ENCODE data around the gene PRPF6. TPM values are rescaled to one million over a fixed set of nuclear protein-coding genes. Genes with fewer than 3 reads are reported as not detected.
A peak's percentile ranks its signal among the peaks of the same experiment; 100 is the strongest.

Gene PRPF6
- total RNA-seq, 1 donor from 2014 or later: 57.2 TPM

DNA sequence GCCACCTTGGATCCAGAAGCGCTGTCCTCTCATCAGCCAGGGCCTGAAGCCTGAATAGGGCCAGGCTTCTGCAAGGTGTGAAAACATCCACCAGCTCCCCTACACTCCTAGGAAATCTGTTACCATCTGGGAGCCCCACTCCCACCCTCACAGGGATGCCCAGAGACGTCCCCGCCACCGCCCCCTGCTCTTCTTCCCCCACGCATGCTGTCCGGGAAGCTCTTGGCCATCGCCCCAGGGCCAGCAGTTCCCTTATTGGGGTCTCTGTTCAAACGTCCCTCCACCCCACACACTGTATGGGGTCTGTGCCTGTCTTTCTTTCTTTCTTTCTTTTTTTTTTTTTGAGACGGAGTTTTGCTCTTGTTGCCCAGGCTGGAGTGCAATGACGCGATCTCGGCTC, 94.6 kb downstream of the PRPF6 start:
- intact Hi-C loops (cut with DNase I): no loop called here
- TF ChIP-seq, protein P1, sequence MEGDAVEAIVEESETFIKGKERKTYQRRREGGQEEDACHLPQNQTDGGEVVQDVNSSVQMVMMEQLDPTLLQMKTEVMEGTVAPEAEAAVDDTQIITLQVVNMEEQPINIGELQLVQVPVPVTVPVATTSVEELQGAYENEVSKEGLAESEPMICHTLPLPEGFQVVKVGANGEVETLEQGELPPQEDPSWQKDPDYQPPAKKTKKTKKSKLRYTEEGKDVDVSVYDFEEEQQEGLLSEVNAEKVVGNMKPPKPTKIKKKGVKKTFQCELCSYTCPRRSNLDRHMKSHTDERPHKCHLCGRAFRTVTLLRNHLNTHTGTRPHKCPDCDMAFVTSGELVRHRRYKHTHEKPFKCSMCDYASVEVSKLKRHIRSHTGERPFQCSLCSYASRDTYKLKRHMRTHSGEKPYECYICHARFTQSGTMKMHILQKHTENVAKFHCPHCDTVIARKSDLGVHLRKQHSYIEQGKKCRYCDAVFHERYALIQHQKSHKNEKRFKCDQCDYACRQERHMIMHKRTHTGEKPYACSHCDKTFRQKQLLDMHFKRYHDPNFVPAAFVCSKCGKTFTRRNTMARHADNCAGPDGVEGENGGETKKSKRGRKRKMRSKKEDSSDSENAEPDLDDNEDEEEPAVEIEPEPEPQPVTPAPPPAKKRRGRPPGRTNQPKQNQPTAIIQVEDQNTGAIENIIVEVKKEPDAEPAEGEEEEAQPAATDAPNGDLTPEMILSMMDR (IDR thresholded peaks at IDR 0.05): no peak
- Histone ChIP-seq H3K4me1 (peaks cover 30% of the 10 kb centered on the region), H3K36me3 (peaks cover 45% of the 10 kb centered on the region), H3K27me3 (ENCODE audit: low read depth) (no peaks in the 10 kb centered on the region), H3K4me3 (no peak overlapping the region), H3K9me3 (no peaks in the 10 kb centered on the region), H3K27ac (no peak overlapping the region)
- DNase-seq: no peak
- no peak for ATAC-seq

DNA sequence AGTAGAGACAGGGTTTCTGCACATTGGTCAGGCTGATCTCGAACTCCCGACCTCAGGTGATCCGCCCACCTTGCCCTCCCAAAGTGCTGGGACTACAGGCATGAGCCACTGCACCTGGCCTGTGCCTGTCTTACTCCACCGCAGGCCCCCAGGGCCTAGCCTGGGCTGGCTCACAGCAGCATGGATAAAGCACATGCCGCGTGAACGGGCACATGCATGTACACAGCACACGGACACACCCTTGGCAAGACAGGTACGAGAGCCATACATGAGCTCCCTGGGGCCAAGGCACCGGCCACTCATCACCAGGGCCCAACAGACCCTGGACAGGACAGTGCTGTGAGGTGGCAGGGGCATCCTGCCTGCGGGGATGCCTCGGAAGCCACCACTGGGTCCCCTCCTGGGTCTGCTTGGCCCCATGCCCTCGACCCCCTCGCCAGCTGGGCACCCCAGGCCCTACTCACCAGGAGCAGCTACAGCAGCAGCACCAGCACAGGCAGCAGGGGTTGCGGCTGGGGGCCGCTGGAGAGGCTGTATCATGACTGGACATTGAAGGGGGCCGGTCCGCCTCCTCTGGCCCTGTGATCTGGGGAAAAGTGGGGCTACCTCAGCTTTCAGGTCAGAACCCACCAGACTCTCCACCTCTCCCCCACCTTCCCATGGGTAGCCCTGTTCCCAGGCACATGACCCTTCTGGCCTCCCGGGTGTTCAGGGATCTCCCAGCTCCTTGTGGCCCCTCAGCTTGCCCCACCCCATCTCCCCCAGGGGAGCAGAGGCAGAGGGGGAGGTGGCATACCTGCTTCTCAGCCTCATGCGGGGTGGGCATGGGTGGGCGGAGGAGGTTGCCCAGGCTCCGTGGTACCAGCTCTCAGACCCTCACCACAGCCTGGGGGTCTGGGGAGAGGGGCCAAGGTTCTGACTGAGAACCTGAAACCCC, 95.4 kb downstream of the PRPF6 start:
- H3K27ac ChIP-seq: peak overlapping the region; percentile 82
- no peak for DNase-seq

DNA sequence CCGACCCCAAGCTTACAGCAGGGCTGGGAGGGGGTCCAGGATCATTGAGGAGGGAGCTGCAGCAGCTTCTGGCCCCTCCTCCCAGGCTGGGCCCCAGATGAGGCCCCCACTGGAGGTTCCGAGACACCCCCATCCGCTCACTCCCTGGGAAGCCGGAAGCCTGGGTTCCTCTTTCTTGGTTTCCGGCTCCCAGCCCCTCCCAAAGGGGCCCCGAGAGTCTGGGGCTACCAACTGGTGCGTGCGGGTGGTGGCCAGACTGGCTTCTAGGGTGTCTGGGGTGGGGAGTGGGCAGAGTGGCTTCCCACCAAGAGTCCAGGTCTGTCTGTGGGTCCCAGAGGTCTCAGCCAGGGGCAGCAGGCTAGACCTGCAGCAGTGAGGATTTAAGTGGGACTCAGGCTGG, 96.2 kb downstream of the PRPF6 start:
- peak overlapping the region; percentile 82 for H3K27ac ChIP-seq
- peaks cover 41% of the 10 kb centered on the region for H3K36me3 ChIP-seq
- H3K4me1 ChIP-seq: peaks cover 33% of the 10 kb centered on the region
- intact Hi-C loops (cut with DNase I): no loop called here
- TF ChIP-seq, protein P1 (IDR thresholded peaks at IDR 0.05): no peak
- DNase-seq: peak; percentile 75
- ATAC-seq: peak; percentile 10 to 14
- peak overlapping the region; percentile 82 for H3K4me3 ChIP-seq
- no peaks in the 10 kb centered on the region for H3K27me3 ChIP-seq (ENCODE audit: low read depth)
- H3K9me3 ChIP-seq: no peaks in the 10 kb centered on the region

More for the DNA sequence above, 95.4 kb downstream of the PRPF6 start:
- peak overlapping the region; percentile 82 for H3K4me3 ChIP-seq
- no peaks in the 10 kb centered on the region for H3K27me3 ChIP-seq (ENCODE audit: low read depth)
- peaks cover 30% of the 10 kb centered on the region for H3K4me1 ChIP-seq
- intact Hi-C loops (cut with DNase I): no loop called here
- ATAC-seq: no peak
- TF ChIP-seq, protein P1 (IDR thresholded peaks at IDR 0.05): no peak
- peaks cover 45% of the 10 kb centered on the region for H3K36me3 ChIP-seq
- H3K9me3 ChIP-seq: no peaks in the 10 kb centered on the region

DNA sequence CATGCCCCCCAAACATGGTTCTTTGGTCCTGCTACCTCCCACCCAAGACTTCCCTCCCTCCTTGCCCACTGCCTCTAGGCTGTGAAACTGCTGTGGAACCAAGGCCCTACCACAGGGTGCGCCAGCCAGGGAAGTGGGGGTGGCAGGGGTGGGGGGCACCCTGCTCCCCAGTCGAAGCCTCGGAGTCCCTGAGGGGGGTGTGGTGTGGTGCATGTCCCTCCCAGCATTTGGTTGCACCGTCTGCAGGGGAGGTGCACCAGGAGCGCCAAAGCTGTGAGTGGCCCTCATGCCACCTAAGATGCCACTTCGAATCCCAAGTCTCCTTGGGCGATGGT, 96.6 kb downstream of the PRPF6 start:
- no peak for DNase-seq
- ATAC-seq: no peak
- no peaks in the 10 kb centered on the region for H3K9me3 ChIP-seq
- H3K27me3 ChIP-seq (ENCODE audit: low read depth): no peaks in the 10 kb centered on the region
- H3K36me3 ChIP-seq: peaks cover 36% of the 10 kb centered on the region
- intact Hi-C loops (cut with DNase I): no loop called here
- TF ChIP-seq, protein P1 (IDR thresholded peaks at IDR 0.05): no peak
- peak overlapping the region; percentile 82 for H3K27ac ChIP-seq
- peak overlapping the region; percentile 82 for H3K4me3 ChIP-seq
- peaks cover 37% of the 10 kb centered on the region for H3K4me1 ChIP-seq

DNA sequence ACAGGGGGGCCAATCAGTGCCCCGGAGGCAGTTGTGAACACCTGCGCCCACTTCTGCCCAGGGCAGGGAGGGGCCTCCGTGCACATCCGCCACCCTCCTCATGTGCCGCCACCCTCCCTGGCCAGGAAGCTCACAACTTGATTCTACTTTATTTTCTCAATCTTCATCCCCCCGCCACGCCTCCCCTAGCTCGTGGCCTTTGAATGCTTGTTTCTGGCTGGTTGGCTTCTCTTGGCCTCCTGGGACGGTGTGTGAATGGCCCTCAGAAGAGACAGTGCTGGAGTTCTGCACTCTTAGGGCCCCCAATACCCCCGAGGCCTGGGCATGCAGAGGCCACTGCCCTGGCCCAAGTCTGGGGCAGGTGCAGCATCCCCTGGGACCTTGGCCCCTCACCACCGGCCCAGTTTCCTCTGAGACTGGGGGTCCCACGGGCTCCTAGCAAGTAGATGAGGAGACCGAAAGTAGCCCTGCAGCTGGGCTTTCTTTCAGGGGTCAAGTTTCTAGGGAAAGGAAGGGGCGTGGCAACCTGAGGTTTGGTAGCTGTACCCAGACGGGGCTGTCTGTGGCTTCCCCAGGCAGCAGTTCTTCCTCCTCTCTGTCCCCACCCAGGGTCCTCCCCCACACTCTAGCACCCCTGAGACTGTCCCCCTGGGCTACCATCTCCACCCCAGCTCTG, 97.1 kb downstream of the PRPF6 start:
- ATAC-seq: peak in 1 of 2 donors; percentile 7
- TF ChIP-seq, protein P1 (IDR thresholded peaks at IDR 0.05): no peak
- Histone ChIP-seq H3K27me3 (ENCODE audit: low read depth) (no peaks in the 10 kb centered on the region), H3K36me3 (peaks cover 31% of the 10 kb centered on the region), H3K4me1 (peaks cover 40% of the 10 kb centered on the region), H3K27ac (peak overlapping the region; percentile 82), H3K4me3 (peak overlapping the region; percentile 82), H3K9me3 (no peaks in the 10 kb centered on the region)
- DNase-seq: peak; percentile 74
- intact Hi-C loops (cut with DNase I): no loop called here

Data from lower lobe of right lung (tissue), 2 donors.